Activated CD8-positive, alpha-beta memory T cell treated with anti-CD3 and anti-CD28 coated beads, Interleukin-2, amount 50 U/mL, for 24 hours (primary cell): Measurements from ENCODE around the gene WNT6.
"Not testable (repeated sequence)": the region's sequence is repeated elsewhere in the genome, so short reads cannot be mapped to it uniquely, and the experiment has no call there.

Experiments used
- DNase-seq: peaks from one replicate; pipeline ENCODE4 v3.0.0-alpha.2; 2020; ENCODE audit errors: extremely low read depth

Gene WNT6

GRCh38 chr2:218830526-218831306 lies 28.9 kb upstream of the WNT6 start:
- no peak for DNase-seq

DNA sequence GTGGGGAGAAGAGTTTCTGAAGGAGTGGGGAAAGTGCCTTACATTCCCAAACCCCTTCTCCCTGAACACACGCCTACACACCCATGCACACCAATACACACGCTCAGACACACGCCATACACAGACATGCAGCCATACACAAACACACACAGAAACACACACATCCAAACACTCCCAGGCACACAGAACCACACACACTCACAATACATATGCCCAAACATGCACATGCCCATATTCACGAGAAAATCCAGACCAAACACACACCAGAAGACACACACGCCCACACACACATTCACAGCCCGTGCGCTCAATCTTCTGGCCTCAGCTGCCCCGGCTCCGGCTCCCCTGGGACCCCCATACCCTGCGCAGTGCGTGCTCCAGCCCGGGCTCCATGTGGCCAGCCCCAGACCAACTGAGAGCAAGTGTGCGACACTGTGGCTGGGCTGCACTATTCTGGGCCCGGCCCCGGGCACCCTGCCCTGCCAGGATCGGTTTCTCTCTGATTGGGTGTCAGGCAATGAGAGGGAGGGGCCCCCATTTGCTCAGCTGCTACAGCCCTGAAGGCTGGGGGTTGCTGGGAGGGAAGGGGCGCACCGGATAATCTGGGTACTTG lies 28.1 kb upstream of the WNT6 start, which contains the start of gene PRKAG3:
Gene PRKAG3 (minus strand): TSS at position 426 of the 613 bp plus-strand sequence.
- DNase-seq, result no peak

DNA sequence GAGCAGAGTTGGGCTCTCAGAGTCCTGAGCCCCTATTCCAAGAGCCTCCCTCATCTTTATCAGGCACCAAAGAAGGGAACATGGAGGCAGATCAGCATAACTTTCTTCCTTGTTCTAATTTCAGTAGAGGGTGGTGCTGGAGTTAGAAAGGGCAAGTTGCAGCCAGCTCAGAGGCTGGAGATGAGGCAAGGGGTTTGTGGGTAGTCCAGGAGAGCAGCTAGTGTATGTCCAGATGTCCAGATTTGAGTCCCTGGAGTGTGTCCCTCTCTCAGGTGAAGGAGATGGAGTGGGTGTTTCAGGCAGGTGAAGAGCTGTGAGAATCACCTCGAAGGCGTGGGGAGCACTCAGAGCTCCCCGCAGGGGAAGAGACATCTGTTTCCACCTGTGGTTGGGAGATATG lies 27.5 kb upstream of the WNT6 start:
- DNase-seq, result no peak

DNA sequence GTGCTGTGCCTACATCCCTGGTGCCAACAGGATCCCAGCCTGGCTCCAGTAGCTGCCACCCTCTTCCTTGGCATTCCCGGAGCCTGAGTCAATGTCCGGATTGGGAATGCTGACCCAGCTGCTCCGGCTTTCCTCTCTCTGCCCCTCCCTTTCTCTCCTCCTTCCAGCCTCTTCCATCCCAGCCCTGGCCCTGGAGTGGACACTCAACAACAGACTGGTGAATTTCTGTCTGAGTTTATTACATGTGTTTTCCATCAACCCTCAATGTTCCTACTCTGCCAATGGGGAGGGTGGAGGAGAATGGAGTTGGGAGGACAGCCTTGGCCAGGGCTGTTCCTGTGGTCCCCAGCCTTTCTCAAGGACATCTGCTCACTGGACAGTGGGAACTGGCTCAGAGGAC lies 27.1 kb upstream of the WNT6 start:
- DNase-seq, result no peak

GRCh38 chr2:218833023-218833609 lies 26.5 kb upstream of the WNT6 start:
- no peak for DNase-seq

GRCh38 chr2:218834685-218835084 lies 24.9 kb upstream of the WNT6 start:
- no peak for DNase-seq

- DNase-seq, result no peak
These were observed 22.1 kb upstream of the WNT6 start for GRCh38 chr2:218837495-218837894.

GRCh38 chr2:218839430-218839829 lies 20.2 kb upstream of the WNT6 start:
- no peak for DNase-seq

DNA sequence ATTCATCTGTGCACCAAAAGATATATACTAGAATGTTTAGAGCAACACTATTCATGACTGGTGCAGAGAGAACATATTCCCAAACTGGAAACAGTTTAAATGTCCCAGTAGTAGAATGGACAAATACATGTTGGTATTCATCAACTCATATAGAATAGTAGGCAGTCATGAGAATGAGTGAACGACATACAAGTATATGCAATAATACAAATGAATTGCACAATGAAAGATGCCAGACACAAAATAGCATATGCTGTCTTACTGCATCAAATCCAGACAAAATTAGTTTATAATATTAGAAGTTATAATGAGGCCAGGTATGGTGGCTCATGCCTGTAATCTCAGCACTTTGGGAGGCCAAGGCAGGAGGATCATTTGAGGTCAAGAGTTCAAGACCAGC lies 19.7 kb upstream of the WNT6 start:
- no peak for DNase-seq

DNA sequence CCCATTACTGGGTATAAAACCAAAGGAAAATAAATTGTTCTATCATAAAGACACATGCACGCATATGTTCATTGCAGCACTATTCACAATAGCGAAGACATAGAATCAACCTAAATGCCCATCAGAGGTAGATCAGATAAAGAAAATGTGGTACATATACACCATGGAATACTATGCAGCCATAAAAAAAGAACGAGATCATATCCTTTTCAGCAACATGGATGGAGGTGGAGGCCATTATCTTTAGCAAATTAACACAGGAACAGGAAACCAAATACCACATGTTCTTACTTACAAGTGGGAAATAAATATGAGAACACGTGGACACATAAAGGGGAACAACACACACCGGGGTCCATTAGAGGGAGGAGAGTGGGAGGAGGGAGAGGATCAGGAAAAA lies 15.3 kb upstream of the WNT6 start:
- DNase-seq, result not testable (repeated sequence)

DNA sequence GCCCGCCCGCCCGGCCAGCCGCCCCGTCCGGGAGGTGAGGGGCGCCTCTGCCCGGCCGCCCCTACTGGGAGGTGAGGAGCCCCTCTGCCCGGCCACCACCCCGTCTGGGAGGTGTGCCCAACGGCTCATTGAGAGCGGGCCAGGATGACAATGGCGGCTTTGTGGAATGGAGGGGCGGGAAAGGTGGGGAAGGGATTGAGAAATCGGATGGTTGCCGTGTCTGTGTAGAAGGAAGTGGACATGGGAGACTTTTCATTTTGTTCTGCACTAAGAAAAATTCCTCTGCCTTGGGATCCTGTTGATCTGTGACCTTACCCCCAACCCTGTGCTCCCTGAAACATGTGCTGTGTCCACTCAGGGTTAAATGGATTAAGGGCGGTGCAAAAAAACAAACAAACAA lies 12.6 kb upstream of the WNT6 start:
- DNase-seq, result not testable (repeated sequence)

DNA sequence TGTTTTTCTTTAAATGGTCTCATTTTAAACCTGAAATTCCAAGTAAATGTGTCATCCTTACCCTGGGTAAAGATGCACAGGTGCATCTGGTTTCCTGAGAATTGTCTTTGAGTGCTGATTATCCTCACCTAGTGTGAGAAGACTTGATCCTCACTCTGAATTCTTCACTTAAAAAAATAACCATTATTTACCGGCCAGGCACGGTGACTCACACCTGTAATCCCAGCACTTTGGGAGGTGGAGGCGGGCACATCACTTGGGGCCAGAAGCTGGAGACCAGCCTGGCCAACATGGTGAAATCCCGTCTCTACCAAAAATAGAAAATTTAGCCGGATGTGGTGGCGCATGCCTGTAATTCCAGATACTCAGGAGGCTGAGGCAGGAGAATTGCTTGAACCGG lies 9.9 kb upstream of the WNT6 start:
- DNase-seq, result no peak

- no peak for DNase-seq
These were observed 8.8 kb upstream of the WNT6 start for GRCh38 chr2:218850796-218851195.

DNA sequence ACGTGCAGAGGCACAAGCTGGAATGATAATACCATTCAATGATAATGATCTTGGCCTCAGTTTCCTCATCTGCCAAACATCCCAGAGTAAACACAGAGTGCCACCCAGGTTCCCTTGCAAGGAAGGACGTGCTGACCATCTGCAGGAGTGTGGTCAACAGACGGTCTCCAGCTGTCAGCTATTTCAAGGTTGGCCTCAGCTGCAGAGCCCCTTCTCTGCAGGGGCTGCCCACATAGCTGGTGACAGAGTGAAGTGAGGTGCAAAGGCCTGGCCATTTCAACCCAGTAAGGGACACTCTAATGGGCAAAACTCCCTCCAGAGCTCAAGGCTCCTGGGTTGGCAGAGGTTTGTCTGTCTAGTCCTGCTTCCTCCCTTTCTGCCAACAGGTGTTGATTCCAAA lies 8.3 kb upstream of the WNT6 start:
- DNase-seq, result no peak

GRCh38 chr2:218852911-218853667 lies 6.5 kb upstream of the WNT6 start:
- DNase-seq, result peak; percentile 43

GRCh38 chr2:218853766-218854165 lies 5.8 kb upstream of the WNT6 start:
- no peak for DNase-seq

- DNase-seq, result no peak
These were observed 4.7 kb upstream of the WNT6 start for GRCh38 chr2:218854860-218855259.

DNA sequence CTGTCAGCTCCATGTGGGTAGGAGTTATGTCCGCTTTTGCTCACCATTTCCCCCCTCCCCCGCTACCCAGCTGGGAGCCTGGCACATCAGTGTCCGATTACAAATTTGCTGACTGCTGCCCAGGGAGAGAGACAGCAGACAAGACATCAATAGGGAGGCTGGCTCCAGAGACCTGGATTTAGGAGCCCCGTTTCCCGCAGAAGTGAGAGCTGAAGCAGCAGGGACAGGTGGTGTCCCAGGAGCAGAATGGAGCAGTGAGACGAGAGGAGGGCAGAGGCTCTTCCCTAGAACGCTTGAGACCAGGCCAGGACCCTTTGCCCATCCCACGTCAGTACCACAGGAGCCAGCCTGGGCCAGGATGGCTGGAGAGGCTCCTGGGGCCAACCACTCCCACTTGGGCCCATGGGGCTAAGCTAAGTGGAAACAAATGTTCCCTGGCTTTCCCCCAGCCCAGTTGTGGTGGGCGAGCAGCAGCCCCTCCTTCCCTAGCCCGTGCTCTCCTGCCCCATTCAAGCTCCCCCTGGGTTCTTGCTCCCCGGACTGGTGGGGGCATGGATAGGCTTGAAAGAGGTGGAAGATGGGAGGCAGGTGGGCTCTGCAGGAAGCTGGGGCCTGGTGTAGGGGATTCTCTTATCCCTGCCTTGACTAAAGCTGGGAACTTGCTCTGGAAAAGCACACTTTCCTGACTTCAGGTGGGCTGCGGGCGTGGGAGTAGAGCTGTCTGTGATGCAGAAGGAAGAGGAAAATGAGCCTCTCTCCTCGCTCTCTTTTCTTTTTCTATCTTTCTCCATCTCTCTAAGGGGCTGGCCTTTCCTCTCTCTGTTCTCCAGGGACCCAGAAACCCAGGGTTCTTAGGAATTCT lies 4.1 kb upstream of the WNT6 start:
- DNase-seq, result no peak

GRCh38 chr2:218856167-218856895 lies 3.3 kb upstream of the WNT6 start:
- DNase-seq, result no peak

DNA sequence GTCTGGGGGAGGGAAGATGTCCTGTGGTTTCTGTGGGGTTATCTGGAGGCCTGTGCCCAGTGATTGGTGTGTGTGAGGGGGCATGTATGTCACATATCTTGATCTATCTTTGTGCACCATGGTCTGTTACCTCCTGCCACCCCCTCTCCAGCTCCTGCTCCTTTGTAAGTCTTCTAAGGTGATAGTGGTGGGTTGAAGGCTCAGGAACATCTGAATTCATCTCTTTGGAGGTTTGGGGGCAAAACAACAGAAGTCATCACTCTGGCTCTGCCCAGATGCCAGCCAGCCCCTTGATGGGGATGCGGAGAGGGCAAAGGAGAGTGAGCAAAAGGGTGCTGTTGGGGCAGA lies 2.7 kb upstream of the WNT6 start:
- no peak for DNase-seq
